GM12865 (cell line): ENCODE data around the gene HCK.

Experiments
- DNase-seq: peaks from one replicate; pipeline ENCODE4 v3.0.0; 2010; ENCODE audit warnings: low read depth
- H3K4me3 ChIP-seq: 2 replicates; pipeline ENCODE4 v1.5.1; 2011; ENCODE audit warnings: mild to moderate bottlenecking, low read depth, low read length, control low read depth
- CTCF ChIP-seq: IDR thresholded peaks from 2 replicates; pipeline ENCODE4 v1.5.1; 2011; ENCODE audit warnings: low read length, control low read depth, low read depth, inconsistent platforms; ENCODE audit not compliant: insufficient read depth; ENCODE audit errors: missing control alignments

HCK gene

GRCh38 chr20:32070690-32071213 is 18.7 kb downstream of the HCK start:
- no peak for DNase-seq
- no peak for TF ChIP-seq CTCF
- H3K4me3 ChIP-seq = no peak overlapping the region

- H3K4me3 ChIP-seq = no peak overlapping the region
- no peak for TF ChIP-seq CTCF
- no peak for DNase-seq
Measured at GRCh38 chr20:32071395-32072167, 19.5 kb downstream of the HCK start.

DNA sequence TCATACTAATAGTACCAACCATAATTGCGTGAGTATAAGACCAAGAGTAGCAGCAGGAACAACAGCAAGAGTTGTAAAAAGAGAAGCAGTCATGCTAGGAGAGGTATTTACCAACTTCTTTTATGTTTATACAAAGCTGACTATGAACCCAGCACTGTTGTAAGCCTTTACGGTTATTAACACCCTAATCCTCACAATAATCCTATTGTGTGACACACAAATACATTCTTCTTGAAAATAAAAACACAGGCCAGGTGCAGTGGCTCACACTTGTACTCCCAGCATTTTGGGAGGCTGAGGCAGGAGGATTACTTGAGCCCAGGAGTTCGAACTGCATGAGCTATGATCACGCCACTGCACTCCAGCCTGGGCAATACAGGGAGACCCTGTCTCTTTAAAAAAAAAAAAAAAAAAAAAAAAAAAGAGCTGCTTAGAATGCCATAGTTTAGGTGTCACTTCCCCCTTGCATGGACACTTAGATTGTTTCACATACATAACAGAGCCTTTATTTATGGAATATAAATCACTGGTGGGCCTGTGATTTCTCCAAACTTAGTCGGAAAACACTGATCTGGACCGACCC is 20.2 kb downstream of the HCK start:
- no peak for TF ChIP-seq CTCF
- no peak for DNase-seq

GRCh38 chr20:32075534-32075933 is 23.5 kb downstream of the HCK start:
- no peak for DNase-seq
- no peak overlapping the region for H3K4me3 ChIP-seq
- no peak for TF ChIP-seq CTCF

More for the DNA sequence above, 20.2 kb downstream of the HCK start:
- H3K4me3 ChIP-seq = no peak overlapping the region

DNA sequence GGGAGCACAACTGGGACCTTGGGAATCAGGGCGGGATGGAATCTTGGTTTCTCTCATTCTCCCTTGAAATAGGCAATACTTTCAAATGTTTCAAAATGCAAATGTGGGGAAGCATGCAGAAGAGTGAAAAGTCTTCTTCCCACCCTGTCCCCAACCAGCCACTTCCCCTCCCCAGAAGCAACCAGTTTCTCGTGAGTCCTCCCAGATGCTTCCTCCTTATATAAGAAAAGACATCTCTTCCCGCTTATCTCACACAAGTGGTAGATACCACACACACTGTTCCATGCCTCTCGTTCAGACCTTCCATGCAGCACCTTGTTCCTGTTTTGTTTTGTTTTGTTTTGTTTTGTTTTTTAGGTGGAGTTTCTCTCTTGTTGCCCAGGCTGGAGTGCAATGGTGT is 25.1 kb downstream of the HCK start:
- no peak for TF ChIP-seq CTCF

GRCh38 chr20:32078322-32078721 is 26.3 kb downstream of the HCK start:
- no peak for DNase-seq

More for the DNA sequence above, 25.1 kb downstream of the HCK start:
- no peak for DNase-seq
- no peak overlapping the region for H3K4me3 ChIP-seq

More at GRCh38 chr20:32078322-32078721, 26.3 kb downstream of the HCK start:
- TF ChIP-seq CTCF = no peak
- no peak overlapping the region for H3K4me3 ChIP-seq
